IMR-90 (cell line): ENCODE measurements around the gene METTL17. TPM values are rescaled to one million over a fixed set of nuclear protein-coding genes. Genes with fewer than 3 reads are reported as not detected.

ENCODE experiments used
- ATAC-seq: fragments of 200-7000 bp; cut with Tn5 transposase; 2 replicates; pipeline ENCODE4 v1.9.1; 2020; ENCODE audit warnings: low read depth, mild to moderate bottlenecking, moderate library complexity
- BruUV-seq: library from RNA; stranded (reverse); fragments of 400-500 nt; replicated peaks from 2 replicates; lab custom pipeline; 2021; lab: Mats Ljungman, UMichigan
- CTCF ChIA-PET: fragments of 300-600 bp; formaldehyde crosslinking; extraction: SDS; loops from one replicate; lab custom pipeline; 2021; ENCODE audit warnings: antibody characterized with exemption; lab: Yijun Ruan, JAX
- POLR2A ChIA-PET: fragments of 300-600 bp; sonication (Branson Sonifier 250); formaldehyde crosslinking; loops from one replicate; lab custom pipeline; 2022; ENCODE audit warnings: antibody characterized with exemption; ENCODE audit not compliant: unreplicated experiment; lab: Charles Lee
- DNase-seq: peaks from one replicate; pipeline ENCODE4 v3.0.0; 2013
- H2AFZ ChIP-seq: replicated peaks from 2 replicates; pipeline ENCODE3; 2013; ENCODE audit warnings: low read length, mild to moderate bottlenecking; ENCODE audit not compliant: poor library complexity
- H2AK5ac ChIP-seq: 2 replicates; pipeline ENCODE4 v1.6.1; 2013; ENCODE audit warnings: low read depth, low read length, inconsistent platforms
- H2AK9ac ChIP-seq: replicated peaks from 2 replicates; pipeline ENCODE3; 2013; ENCODE audit warnings: mild to moderate bottlenecking, low read depth, low read length, moderate library complexity; ENCODE audit not compliant: poor library complexity
- H2BK120ac ChIP-seq: 2 replicates; pipeline ENCODE4 v1.6.1; 2013; ENCODE audit warnings: low read depth, low read length, inconsistent platforms
- H2BK15ac ChIP-seq: 3 replicates; pipeline ENCODE4 v1.6.1; 2013; ENCODE audit warnings: low read depth, low read length, inconsistent platforms
- H2BK20ac ChIP-seq: 2 replicates; pipeline ENCODE4 v1.6.1; 2013; ENCODE audit warnings: low read depth, mild to moderate bottlenecking, inconsistent platforms, low read length, moderate library complexity
- H2BK5ac ChIP-seq: 2 replicates; pipeline ENCODE4 v1.6.1; 2013; ENCODE audit warnings: mild to moderate bottlenecking, low read depth, low read length, inconsistent platforms; ENCODE audit not compliant: poor library complexity, severe bottlenecking
- H3K14ac ChIP-seq: replicated peaks from 2 replicates; pipeline ENCODE4 v1.6.1; 2013; ENCODE audit warnings: low read depth, low read length, inconsistent platforms
- H3K18ac ChIP-seq: 2 replicates; pipeline ENCODE4 v1.6.1; 2013; ENCODE audit warnings: low read depth, low read length, control low read depth
- H3K23ac ChIP-seq: 2 replicates; pipeline ENCODE4 v1.6.1; 2013; ENCODE audit warnings: low read depth, low read length, inconsistent platforms
- H3K27ac ChIP-seq: 2 replicates; pipeline ENCODE4 v1.5.1; 2013; ENCODE audit warnings: mild to moderate bottlenecking, control low read depth, low read length; ENCODE audit not compliant: insufficient read depth
- H3K27me3 ChIP-seq: 2 replicates; pipeline ENCODE4 v1.6.1; 2013; ENCODE audit warnings: low read length; ENCODE audit not compliant: control insufficient read depth, insufficient read depth
- H3K36me3 ChIP-seq: 2 replicates; pipeline ENCODE4 v1.6.1; 2013; ENCODE audit warnings: low read length, mixed read lengths; ENCODE audit not compliant: control insufficient read depth, insufficient read depth
- H3K4ac ChIP-seq: 2 replicates; pipeline ENCODE4 v1.6.1; 2013; ENCODE audit warnings: low read depth, low read length, inconsistent platforms
- H3K4me1 ChIP-seq: 2 replicates; pipeline ENCODE4 v1.6.1; 2013; ENCODE audit warnings: low read length, mixed read lengths; ENCODE audit not compliant: control insufficient read depth, insufficient read depth
- H3K4me2 ChIP-seq: 2 replicates; pipeline ENCODE4 v1.6.1; 2013; ENCODE audit warnings: low read depth, mild to moderate bottlenecking, control low read depth, low read length, moderate library complexity
- H3K4me3 ChIP-seq: 2 replicates; pipeline ENCODE4 v1.5.1; 2013; ENCODE audit warnings: low read depth, mild to moderate bottlenecking, control low read depth, low read length, moderate library complexity; ENCODE audit not compliant: insufficient read depth
- H3K56ac ChIP-seq: 2 replicates; pipeline ENCODE4 v1.6.1; 2013; ENCODE audit warnings: low read length, inconsistent platforms; ENCODE audit not compliant: insufficient read depth; ENCODE audit errors: extremely low read depth
- H3K79me1 ChIP-seq, 2 experiments: 2 replicates each; pipeline ENCODE4 v1.6.1; 2013; ENCODE audit warnings: low read length in 2 of 2, inconsistent platforms in 1 of 2, low read depth in 1 of 2
- H3K9ac ChIP-seq: 2 replicates; pipeline ENCODE4 v1.6.1; 2013; ENCODE audit warnings: low read depth, low read length, control low read depth
- H3K9me1 ChIP-seq: 2 replicates; pipeline ENCODE4 v1.6.1; 2013; ENCODE audit warnings: low read length, inconsistent platforms; ENCODE audit not compliant: insufficient read depth
- H3K9me3 ChIP-seq: 2 replicates; pipeline ENCODE4 v1.6.1; 2013; ENCODE audit warnings: low read length; ENCODE audit not compliant: control insufficient read depth, insufficient read depth
- H4K20me1 ChIP-seq: 2 replicates; pipeline ENCODE4 v1.6.1; 2013; ENCODE audit warnings: low read length, inconsistent platforms; ENCODE audit not compliant: insufficient read depth
- H4K5ac ChIP-seq: 2 replicates; pipeline ENCODE4 v1.6.1; 2013; ENCODE audit warnings: mild to moderate bottlenecking, low read depth, low read length, control low read depth
- H4K8ac ChIP-seq, 2 experiments: 2 replicates each; pipeline ENCODE4 v1.6.1; 2013; ENCODE audit warnings: low read depth in 2 of 2, low read length in 2 of 2, control low read depth in 1 of 2, inconsistent platforms in 1 of 2
- H4K91ac ChIP-seq: 2 replicates; pipeline ENCODE4 v1.6.1; 2013; ENCODE audit warnings: low read depth, low read length, inconsistent platforms; ENCODE audit not compliant: insufficient read depth
- ELK1 ChIP-seq: fragments of 150-350 bp; IDR thresholded peaks from 2 replicates; pipeline ENCODE4 v1.6.1; 2016; ENCODE audit warnings: low read depth, mild to moderate bottlenecking, low read length, moderate library complexity, borderline replicate concordance
- MXI1 ChIP-seq: IDR thresholded peaks from 2 replicates; pipeline ENCODE4 v1.6.1; 2012; ENCODE audit warnings: low read depth, mild to moderate bottlenecking, low read length, moderate library complexity, borderline replicate concordance
- RFX5 ChIP-seq: IDR thresholded peaks from 2 replicates; pipeline ENCODE4 v1.8.0; 2012; ENCODE audit warnings: low read depth, mild to moderate bottlenecking, low read length, moderate library complexity
- WGBS, 2 experiments: methylation state at CpG; one replicate each; pipeline versions ENCODE4 v1.1.5 to v1.1.7; 2013; ENCODE audit warnings: missing lambda C conversion rate in 2 of 2; ENCODE audit not compliant: insufficient read length in 1 of 2; ENCODE audit errors: extremely low coverage in 2 of 2; 5-methylcytosine and 5-hydroxymethylcytosine counted together
- dilution Hi-C: fragments of 300-500 bp; cut with HindIII; formaldehyde crosslinking; loops from one replicate; pipeline ENCODE4 v1.14.3; 2018; ENCODE audit warnings: low sequenced_read_pairs; ENCODE audit not compliant: unreplicated experiment
- in situ Hi-C: fragments of 300-500 bp; cut with MboI; formaldehyde crosslinking; loops from 3 replicates; pipeline ENCODE4 v1.14.3; 2019; ENCODE audit warnings: low sequenced_read_pairs, inconsistent platforms, mixed read lengths
- intact Hi-C: fragments of 100-400 bp; cut with micrococcal nuclease; formaldehyde crosslinking; loops from 2 replicates; pipeline ENCODE4 v1.10.0; 2022
- polyA plus RNA-seq, 3 experiments: library from polyadenylated mRNA; depleted of rRNA; stranded (reverse); fragments of >200 nt; gene quantifications; 2 replicates each; pipeline ENCODE4 v1.2.3, GENCODE V29; 2012; ENCODE audit warnings: low replicate concordance in 1 of 3
- total RNA-seq: library from RNA; depleted of rRNA; stranded (reverse); fragments of >200 nt; gene quantifications from 2 replicates; pipeline ENCODE4 v1.2.3, GENCODE V29; 2012

Gene METTL17
- total and polyA plus RNA-seq, 2 of the 4 experiments (the other 2 are of a cell fraction): 32.8 to 69.7 TPM

DNA sequence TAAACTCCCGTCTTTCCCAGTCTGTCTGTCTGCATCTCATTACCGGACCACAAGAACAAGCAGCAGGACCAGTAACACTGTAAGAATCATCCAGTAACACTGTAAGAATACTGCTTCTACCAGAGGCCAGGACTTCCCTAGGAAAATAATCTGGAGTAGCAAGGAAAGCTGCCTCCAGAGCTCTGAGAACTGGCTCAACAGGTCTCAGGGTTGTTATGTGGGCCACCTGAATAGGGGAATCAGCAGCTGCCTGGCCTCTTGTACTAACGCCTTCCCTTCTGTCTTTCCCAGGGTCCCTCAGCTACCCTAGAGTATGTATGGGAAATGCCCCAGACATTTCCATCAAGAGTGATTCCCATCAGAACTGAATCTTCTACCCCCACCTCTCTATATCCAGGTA lies 8.4 kb downstream of the METTL17 start:
- no peak overlapping the region for H3K23ac ChIP-seq
- DNase-seq (no peak), ATAC-seq (no peak)
- no peak overlapping the region for H3K18ac ChIP-seq
- H4K8ac ChIP-seq: no peak overlapping the region
- H3K9me3 ChIP-seq: no peaks in the 10 kb centered on the region
- intact Hi-C loops (no loop called here), dilution Hi-C loops (no loop called here), in situ Hi-C loops (loop anchor here (25.0 kb wide), 1 partner anchor 661 kb away; the partner anchor contains the start of genes CCNB1IP1 and PARP2)
- H3K9me1 ChIP-seq: no peaks in the 10 kb centered on the region
- no peak overlapping the region for H3K4me3 ChIP-seq
- H3K4me1 ChIP-seq: peaks cover 3% of the 10 kb centered on the region
- H2AK9ac ChIP-seq: no peak overlapping the region
- H2BK15ac ChIP-seq: no peak overlapping the region
- POLR2A ChIA-PET: no interaction called here
- H4K5ac ChIP-seq: no peak overlapping the region
- H2AFZ ChIP-seq: no peak overlapping the region
- no peak overlapping the region for H2BK120ac ChIP-seq
- H3K27ac ChIP-seq: no peak overlapping the region
- no peaks in the 10 kb centered on the region for H3K79me1 ChIP-seq
- BruUV-seq: no TSS peak
- H3K56ac ChIP-seq: no peak overlapping the region
- H4K20me1 ChIP-seq: no peaks in the 10 kb centered on the region
- no peak overlapping the region for H3K4ac ChIP-seq
- H3K4me2 ChIP-seq: no peak overlapping the region
- no peak overlapping the region for H2BK20ac ChIP-seq
- no peak overlapping the region for H3K14ac ChIP-seq
- TF ChIP-seq RFX5: no peak
- no peak for TF ChIP-seq MXI1
- TF ChIP-seq ELK1: no peak
- CTCF ChIA-PET: interaction anchor here (0.6 kb wide), 1 partner anchor 64 kb away, joined by 6 read pairs; no protein-coding TSS in a partner anchor
- no peak overlapping the region for H4K91ac ChIP-seq
- no peak overlapping the region for H2AK5ac ChIP-seq
- H3K36me3 ChIP-seq: peaks cover 22% of the 10 kb centered on the region
- H3K27me3 ChIP-seq: peaks cover 2% of the 10 kb centered on the region
- 60% methylated on average over 1 of the region's 3 CpGs; no CpG with 5 or more reads in 1 of the 2 experiments for whole genome bisulfite sequencing, 2 experiments
- no peak overlapping the region for H2BK5ac ChIP-seq
- no peak overlapping the region for H3K9ac ChIP-seq
